DMS 273 (cell line): Measurements from ENCODE around the gene KRT38.

Experiments
- DNase-seq: peaks from one replicate; lab custom pipeline; 2025; ENCODE audit not compliant: unreplicated experiment; lab: John Stamatoyannopoulos, UW

The KRT38 gene

DNA sequence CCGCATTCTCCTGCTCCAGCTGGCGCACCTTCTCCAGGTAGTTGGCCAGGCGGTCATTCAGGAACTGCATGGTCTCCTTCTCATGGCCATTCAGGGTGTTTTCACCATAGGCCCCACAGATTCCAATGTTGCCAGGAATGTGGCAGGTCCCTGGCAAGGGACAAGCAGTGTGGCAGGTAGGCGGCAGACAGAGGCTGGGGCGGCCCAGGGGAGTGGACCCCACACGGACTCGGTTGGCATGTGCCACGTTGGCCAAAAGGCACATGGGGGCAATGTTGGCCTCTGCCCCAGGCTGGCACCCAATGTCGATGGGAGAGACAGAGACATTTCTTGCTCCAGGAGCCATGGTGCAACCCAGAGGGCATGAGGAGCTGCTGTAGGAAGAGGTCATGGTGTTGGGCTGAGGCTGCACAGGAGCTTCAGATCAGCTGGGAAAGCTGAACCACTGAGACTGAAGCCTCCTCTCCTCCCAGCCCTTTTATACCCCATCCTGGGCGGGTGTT lies at the start of gene KRT38:
Gene KRT38, minus strand, starts transcription at position 453 of the 503 bp plus-strand sequence. Its CDS starts 62 bp downstream, at position 391.
- no peak for DNase-seq

DNA sequence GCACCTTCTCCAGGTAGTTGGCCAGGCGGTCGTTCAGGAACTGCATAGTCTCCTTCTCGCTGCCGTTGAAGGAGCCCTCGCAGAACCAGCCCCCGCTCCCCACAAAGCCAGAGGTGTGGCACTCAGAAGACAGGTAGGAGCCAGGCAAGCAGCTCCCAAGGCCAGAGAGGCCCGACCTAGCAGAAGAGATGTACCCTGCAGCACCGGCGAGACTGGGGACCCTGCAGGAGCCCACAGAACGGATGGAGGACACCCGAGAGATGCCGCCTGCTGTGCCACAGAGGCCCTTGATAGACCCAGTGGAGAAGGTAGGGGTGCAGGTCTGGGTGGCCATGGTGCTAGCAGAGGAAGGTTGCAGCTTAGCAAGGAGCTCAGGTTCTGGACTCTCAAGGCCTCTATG lies 48.7 kb upstream of the KRT38 start, which contains the start of gene KRT36:
Gene KRT36, minus strand, starts transcription at position 380 of the 400 bp plus-strand sequence. Its CDS starts 46 bp downstream, at position 334.
- no peak for DNase-seq

GRCh38 chr17:41486809-41487530 lies 46.2 kb upstream of the KRT38 start:
- DNase-seq = peak; percentile 49

- DNase-seq = no peak
Measured at GRCh38 chr17:41486316-41486715, 45.5 kb upstream of the KRT38 start.

GRCh38 chr17:41484920-41485904 lies 44.4 kb upstream of the KRT38 start:
- no peak for DNase-seq

- DNase-seq = no peak
Measured at GRCh38 chr17:41483991-41484826, 43.4 kb upstream of the KRT38 start.

GRCh38 chr17:41483531-41483930 lies 42.7 kb upstream of the KRT38 start:
- no peak for DNase-seq

DNA sequence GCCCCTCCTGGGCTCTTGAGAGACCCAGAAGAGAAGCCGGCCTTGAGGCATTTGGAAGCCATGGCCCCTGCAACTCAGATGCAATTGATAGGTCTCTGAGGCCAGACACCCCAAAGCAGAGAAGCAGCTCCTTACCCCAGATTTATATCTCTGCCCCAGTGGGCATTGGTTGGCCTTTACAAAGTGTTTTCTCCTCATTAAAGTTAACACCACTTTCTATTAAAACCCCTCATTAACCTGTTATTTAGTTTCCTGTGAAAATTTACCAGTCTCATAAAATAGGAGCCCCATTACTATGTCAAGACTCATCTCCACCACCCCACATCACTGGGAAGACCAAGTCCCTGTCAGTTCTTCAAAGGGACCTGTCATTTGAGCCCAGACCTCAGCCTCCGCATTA lies 40.3 kb upstream of the KRT38 start, which contains the start of gene KRT35:
Gene KRT35, minus strand, starts transcription at position 116 of the 400 bp plus-strand sequence. Its CDS starts 54 bp downstream, at position 62.
- DNase-seq = no peak

DNA sequence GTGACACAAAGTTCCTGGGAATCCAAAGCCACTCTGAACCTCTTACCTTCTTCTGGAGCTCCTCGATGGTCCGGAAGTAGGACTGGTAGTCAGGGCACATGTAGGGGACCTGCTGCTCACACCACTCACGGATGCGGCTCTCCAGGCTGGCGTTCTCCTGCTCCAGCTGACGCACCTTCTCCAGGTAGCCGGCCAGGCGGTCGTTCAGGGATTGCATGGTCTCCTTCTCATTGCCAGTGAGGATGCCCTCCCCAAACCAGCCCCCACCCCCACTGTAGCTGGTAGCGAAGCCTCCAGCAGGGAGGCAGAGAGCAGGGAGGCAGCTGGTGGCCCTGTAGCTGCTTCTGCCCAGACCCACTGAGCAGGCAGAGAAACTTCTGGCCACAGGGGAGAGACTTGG lies 39.8 kb upstream of the KRT38 start:
- no peak for DNase-seq

DNA sequence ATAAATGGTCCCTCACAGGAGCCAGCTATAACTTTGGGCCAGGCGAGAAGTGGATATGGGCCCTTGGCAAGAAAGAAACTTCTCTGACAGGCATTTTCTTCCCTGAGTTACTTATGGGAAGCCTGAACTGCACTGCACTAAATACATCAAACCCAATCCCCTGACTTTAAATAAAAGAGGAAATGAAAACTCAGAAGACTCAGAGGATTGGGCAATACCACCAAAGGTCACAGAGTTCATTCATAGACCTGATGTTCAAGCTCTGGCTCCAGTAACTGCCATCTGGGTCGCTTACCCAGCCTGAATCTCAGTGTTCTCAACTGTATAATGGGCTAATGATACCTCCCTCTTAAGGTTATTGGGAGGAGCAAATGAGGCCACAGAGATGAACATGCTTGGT lies 39.4 kb upstream of the KRT38 start:
- no peak for DNase-seq

DNA sequence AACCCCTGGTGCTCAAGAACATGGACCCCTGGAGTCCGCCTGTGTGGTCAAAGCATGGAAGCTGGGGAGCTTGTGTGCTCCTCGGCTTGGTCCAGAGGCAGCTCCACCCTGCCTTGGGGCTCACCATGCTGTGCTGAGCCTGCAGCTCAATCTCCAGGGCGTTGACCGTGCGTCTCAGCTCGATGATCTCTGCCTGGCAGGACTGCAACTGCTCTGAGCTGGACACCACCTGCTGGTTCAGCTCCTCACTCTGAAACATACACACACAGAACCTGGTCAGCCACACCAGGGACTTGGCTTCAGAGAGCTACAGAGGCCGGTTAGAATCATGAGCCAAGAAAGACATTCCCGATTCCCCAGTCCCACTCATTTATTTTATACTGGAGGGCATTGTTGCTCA lies 37.5 kb upstream of the KRT38 start:
- DNase-seq = no peak

- DNase-seq = no peak
Measured at GRCh38 chr17:41476866-41477815, 36.4 kb upstream of the KRT38 start.

DNA sequence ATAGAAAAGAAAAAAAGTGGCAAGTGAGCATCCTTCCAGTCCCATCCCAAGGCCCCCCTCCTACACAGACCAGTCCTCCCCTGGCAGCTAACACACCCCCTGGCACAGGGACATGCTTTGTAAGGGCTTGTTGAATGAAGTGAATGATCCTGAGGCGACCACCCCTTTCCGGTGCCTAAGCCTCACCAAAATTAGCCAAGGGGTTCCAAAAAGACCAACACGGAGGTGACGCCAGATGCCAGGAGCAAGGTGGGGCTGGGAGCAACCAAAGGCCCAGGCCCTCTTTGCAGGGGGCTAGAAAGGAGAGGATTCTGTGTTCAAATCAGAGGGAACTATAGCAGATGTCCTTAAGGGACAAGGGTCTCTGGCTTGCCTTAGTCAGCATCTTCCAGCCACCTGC lies 34.6 kb upstream of the KRT38 start:
- DNase-seq = no peak

- DNase-seq = no peak
Measured at GRCh38 chr17:41474863-41475262, 34.1 kb upstream of the KRT38 start.

GRCh38 chr17:41468346-41468745 lies 27.6 kb upstream of the KRT38 start:
- DNase-seq = no peak

- DNase-seq = no peak
Measured at GRCh38 chr17:41467561-41467960, 26.8 kb upstream of the KRT38 start.

DNA sequence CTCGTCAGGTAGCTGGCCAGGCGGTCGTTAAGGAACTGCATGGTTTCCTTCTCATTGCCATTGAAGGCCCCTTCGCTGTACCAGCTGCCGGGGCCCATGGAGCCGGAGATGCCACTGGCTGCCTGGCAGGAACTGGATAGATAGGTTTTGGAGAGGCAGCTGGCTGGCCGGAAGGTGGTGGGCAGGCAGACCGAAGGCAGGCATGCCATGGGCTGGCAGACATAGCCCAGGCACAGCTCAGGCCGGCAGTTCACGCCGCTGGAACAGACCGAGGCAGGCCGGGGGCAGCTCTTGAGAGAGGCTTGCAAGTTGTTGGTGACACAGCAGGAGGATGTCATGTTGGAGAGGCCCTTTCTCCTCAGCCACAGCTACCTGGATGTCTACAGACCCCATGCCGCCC lies 26.2 kb upstream of the KRT38 start, which contains the start of gene KRT32:
Gene KRT32, minus strand, starts transcription at position 399 of the 400 bp plus-strand sequence. Its CDS starts 61 bp downstream, at position 338.
- DNase-seq = no peak

DNA sequence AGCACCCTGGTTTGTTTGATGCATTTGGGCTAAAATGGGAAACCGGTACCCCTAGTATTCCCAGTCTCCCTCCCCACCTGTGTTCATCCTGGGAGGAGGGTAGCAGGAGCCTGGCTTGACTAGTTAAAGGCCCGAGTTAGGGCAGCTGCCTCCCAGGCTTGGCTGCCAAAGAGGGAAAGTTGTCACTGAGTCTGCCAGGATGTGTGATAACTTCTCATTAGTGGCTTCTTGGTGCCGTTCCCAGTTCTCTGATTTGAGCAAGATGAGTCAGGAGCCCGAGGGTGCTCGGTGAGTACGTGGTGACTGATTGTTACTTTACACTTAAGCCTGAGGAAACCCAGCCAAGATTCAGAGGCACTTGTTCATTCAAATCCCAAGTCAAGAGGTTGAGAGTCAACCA lies 23.9 kb upstream of the KRT38 start:
- DNase-seq = peak; percentile 67

DNA sequence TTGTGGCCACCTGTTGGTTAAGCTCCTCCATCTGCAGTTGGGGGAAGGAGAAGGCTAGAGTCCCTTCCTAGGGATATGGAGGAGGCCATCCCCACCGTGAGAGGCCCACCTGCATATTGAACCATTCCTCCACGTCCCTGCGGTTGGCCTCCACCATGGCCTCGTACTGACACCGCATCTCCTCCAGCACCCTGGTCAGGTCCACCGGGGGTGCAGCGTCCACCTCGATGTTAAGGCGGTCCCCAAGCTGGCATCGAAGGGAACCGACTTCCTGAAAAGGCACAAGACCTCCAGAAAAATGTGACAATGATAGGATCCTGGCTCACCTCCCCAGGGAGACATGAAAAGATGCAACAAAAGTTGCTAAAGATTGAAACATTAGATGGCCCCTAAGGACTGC lies 23.4 kb upstream of the KRT38 start:
- no peak for DNase-seq
